Mesendoderm (in vitro differentiated cells): Measurements from ENCODE around the gene BIN1.

Source experiments
- DNase-seq: peaks from one replicate; pipeline ENCODE4 v3.0.0; 2013
- H2AK5ac ChIP-seq: 2 replicates; pipeline ENCODE4 v1.6.1; 2013; ENCODE audit warnings: low read length, inconsistent platforms
- H2BK120ac ChIP-seq: 2 replicates; pipeline ENCODE4 v1.6.1; 2013; ENCODE audit warnings: low read depth, mild to moderate bottlenecking, low read length, moderate library complexity, mixed read lengths
- H2BK15ac ChIP-seq: replicated peaks from 2 replicates; pipeline ENCODE4 v1.6.1; 2013; ENCODE audit warnings: low read depth, mild to moderate bottlenecking, moderate library complexity
- H2BK5ac ChIP-seq: 2 replicates; pipeline ENCODE4 v1.6.1; 2013; ENCODE audit warnings: low read length, inconsistent platforms
- H3K18ac ChIP-seq: 2 replicates; pipeline ENCODE4 v1.6.1; 2013; ENCODE audit warnings: mild to moderate bottlenecking, low read length, mixed read lengths
- H3K23ac ChIP-seq: one replicate; pipeline ENCODE4 v1.6.1; 2013; ENCODE audit warnings: low read length
- H3K27ac ChIP-seq: 2 replicates; pipeline ENCODE4 v1.5.1; 2013; ENCODE audit warnings: low read depth, mild to moderate bottlenecking, inconsistent platforms, low read length, moderate library complexity
- H3K27me3 ChIP-seq: 2 replicates; pipeline ENCODE4 v1.6.1; 2013; ENCODE audit warnings: low read length, control low read depth, mild to moderate bottlenecking, inconsistent platforms; ENCODE audit not compliant: insufficient read depth, poor library complexity
- H3K36me3 ChIP-seq: 2 replicates; pipeline ENCODE4 v1.6.1; 2013; ENCODE audit warnings: low read length, inconsistent platforms; ENCODE audit not compliant: control insufficient read depth, insufficient read depth
- H3K4ac ChIP-seq: one replicate; pipeline ENCODE4 v1.6.1; 2013; ENCODE audit warnings: low read depth, mild to moderate bottlenecking, low read length, moderate library complexity
- H3K4me1 ChIP-seq: 2 replicates; pipeline ENCODE4 v1.6.1; 2013; ENCODE audit warnings: low read depth, low read length, inconsistent platforms; ENCODE audit not compliant: control insufficient read depth
- H3K4me2 ChIP-seq: 2 replicates; pipeline ENCODE4 v1.6.1; 2013; ENCODE audit warnings: low read length
- H3K4me3 ChIP-seq: 2 replicates; pipeline ENCODE4 v1.5.1; 2013; ENCODE audit warnings: mild to moderate bottlenecking, low read length
- H3K56ac ChIP-seq: one replicate; pipeline ENCODE4 v1.6.1; 2013; ENCODE audit warnings: low read length
- H3K79me1 ChIP-seq: 2 replicates; pipeline ENCODE4 v1.6.1; 2013; ENCODE audit warnings: low read length, inconsistent platforms
- H3K79me2 ChIP-seq: 2 replicates; pipeline ENCODE4 v1.6.1; 2013; ENCODE audit warnings: mild to moderate bottlenecking, low read length; ENCODE audit not compliant: control insufficient read depth, insufficient read depth
- H3K9ac ChIP-seq: 2 replicates; pipeline ENCODE4 v1.6.1; 2013; ENCODE audit warnings: low read length, inconsistent platforms
- H4K5ac ChIP-seq: one replicate; pipeline ENCODE4 v1.6.1; 2013; ENCODE audit warnings: low read length
- H4K8ac ChIP-seq: one replicate; pipeline ENCODE4 v1.6.1; 2013; ENCODE audit warnings: low read depth, mild to moderate bottlenecking, control low read depth, low read length, moderate library complexity
- whole genome bisulfite sequencing: extraction: QIAGEN DNeasy Blood & Tissue Kit; methylation state at CpG from one replicate; pipeline ENCODE4 v1.1.7; 2013; ENCODE audit warnings: low lambda C conversion rate, missing lambda C conversion rate; ENCODE audit not compliant: insufficient coverage; ENCODE audit errors: extremely low coverage; 5-methylcytosine and 5-hydroxymethylcytosine counted together

BIN1 gene

DNA sequence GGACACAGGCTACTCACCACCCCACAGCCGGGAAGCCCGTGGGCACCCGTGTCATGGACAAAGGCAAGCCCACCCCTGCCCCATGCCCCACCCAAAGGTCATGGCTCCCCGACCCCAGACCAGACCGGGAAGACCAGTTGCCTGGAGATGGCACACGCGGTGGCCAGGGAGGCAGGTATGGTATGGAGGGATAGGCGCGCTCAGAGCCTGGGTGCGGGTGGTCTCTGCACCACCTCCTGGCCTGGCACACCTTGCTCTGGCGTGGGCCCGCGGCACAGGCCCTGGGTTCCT lies 51.2 kb downstream of the BIN1 start:
- no CpG with 5 or more reads among the region's 13 CpGs for WGBS
- H2AK5ac ChIP-seq: no peak overlapping the region

GRCh38 chr2:127054996-127055785 lies 51.8 kb downstream of the BIN1 start:
- no peak overlapping the region for H2BK15ac ChIP-seq
- no peak overlapping the region for H2BK5ac ChIP-seq
- no peak overlapping the region for H2AK5ac ChIP-seq
- no peak for DNase-seq
- no peaks in the 10 kb centered on the region for H3K79me2 ChIP-seq
- no peak overlapping the region for H3K4me3 ChIP-seq
- no peaks in the 10 kb centered on the region for H3K27me3 ChIP-seq
- no peaks in the 10 kb centered on the region for H3K79me1 ChIP-seq
- H3K4ac ChIP-seq: no peak overlapping the region
- no peak overlapping the region for H4K8ac ChIP-seq
- no peak overlapping the region for H4K5ac ChIP-seq
- H3K27ac ChIP-seq: no peak overlapping the region
- WGBS: no CpG with 5 or more reads among the region's 25 CpGs
- H3K56ac ChIP-seq: no peak overlapping the region
- no peak overlapping the region for H3K4me2 ChIP-seq
- no peak overlapping the region for H3K9ac ChIP-seq
- no peak overlapping the region for H3K18ac ChIP-seq
- no peaks in the 10 kb centered on the region for H3K4me1 ChIP-seq
- H2BK120ac ChIP-seq: no peak overlapping the region
- H3K23ac ChIP-seq: no peak overlapping the region
- H3K36me3 ChIP-seq: no peaks in the 10 kb centered on the region

More for the DNA sequence above, 51.2 kb downstream of the BIN1 start:
- Histone ChIP-seq H3K4me1 (no peaks in the 10 kb centered on the region), H2BK120ac (no peak overlapping the region), H3K18ac (no peak overlapping the region), H3K27me3 (no peaks in the 10 kb centered on the region), H3K56ac (no peak overlapping the region), H3K4me2 (no peak overlapping the region), H2BK15ac (no peak overlapping the region), H3K36me3 (no peaks in the 10 kb centered on the region), H3K79me1 (no peaks in the 10 kb centered on the region), H3K79me2 (no peaks in the 10 kb centered on the region), H4K5ac (no peak overlapping the region), H3K4ac (no peak overlapping the region), H3K4me3 (no peak overlapping the region), H4K8ac (no peak overlapping the region), H3K27ac (no peak overlapping the region), H3K23ac (no peak overlapping the region), H3K9ac (no peak overlapping the region), H2BK5ac (no peak overlapping the region)
- no peak for DNase-seq

DNA sequence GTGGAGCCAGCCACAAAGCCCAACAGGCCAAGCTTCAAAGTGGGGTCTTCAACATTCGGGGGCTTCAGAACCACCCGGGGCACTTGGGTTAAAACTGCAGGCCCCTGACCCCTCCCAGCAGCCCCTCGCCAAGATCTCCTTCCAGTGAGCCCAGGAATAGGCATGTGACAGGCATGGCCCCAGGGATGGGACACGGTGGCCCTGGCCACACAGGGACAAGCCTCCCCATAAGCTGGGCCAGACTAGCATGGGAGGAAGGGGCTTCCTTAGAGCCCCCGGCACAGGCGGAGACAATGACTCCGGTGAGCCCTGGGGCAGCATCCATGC lies 52.4 kb downstream of the BIN1 start:
- H3K79me1 ChIP-seq: no peaks in the 10 kb centered on the region
- H3K18ac ChIP-seq: no peak overlapping the region
- no peak overlapping the region for H3K4me3 ChIP-seq
- H2BK120ac ChIP-seq: no peak overlapping the region
- H3K4me1 ChIP-seq: no peaks in the 10 kb centered on the region
- no peak overlapping the region for H3K4me2 ChIP-seq
- no peak overlapping the region for H3K23ac ChIP-seq
- no CpG with 5 or more reads among the region's 7 CpGs for WGBS
- H4K8ac ChIP-seq: no peak overlapping the region
- H3K36me3 ChIP-seq: no peaks in the 10 kb centered on the region
- H3K56ac ChIP-seq: no peak overlapping the region
- H4K5ac ChIP-seq: no peak overlapping the region
- H3K27ac ChIP-seq: no peak overlapping the region
- no peak overlapping the region for H3K9ac ChIP-seq
- no peak overlapping the region for H2AK5ac ChIP-seq
- no peak overlapping the region for H2BK15ac ChIP-seq
- no peak for DNase-seq
- H3K27me3 ChIP-seq: no peaks in the 10 kb centered on the region
- no peaks in the 10 kb centered on the region for H3K79me2 ChIP-seq
- no peak overlapping the region for H2BK5ac ChIP-seq
- H3K4ac ChIP-seq: no peak overlapping the region

DNA sequence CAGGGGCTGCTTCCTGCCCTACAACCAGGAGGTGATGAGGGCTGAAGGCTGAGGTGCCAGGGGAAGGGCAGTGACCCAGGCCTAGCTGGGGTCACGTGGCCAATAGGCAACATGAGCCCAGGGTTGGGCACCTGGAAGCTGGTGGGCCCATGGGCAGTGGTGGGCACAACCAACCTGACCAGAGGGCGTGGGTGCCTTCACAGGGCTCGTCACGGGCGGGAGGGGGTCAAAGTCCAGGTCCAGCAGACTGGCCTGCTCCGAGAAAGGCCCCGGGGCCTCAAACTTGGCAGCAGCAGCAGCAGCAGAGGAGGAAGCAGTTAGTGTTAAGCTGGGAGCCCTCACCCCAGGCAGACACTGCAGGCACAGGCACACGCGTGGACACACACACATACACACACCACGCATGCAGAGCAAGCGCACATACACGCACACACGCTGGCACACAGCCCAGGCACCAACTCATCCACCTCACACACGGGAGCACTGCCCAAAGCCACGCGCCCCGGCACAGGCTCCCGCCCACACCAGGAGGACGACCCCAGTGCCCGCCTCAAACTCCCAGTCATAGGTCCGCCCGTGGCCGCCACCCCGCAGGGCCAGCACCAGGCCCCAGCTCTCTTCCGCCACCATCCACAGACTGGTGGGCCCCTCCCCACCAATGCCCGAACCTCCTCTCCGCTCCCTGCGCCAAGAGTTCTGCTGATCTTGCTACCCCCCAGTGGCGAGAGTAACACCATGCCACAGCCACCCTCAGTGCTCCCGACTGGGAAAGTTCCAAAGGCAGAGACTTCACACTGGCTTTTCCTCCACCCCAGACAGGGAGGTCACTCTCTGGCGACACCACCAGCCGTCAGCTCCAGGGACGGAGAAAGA lies 53.0 kb downstream of the BIN1 start:
- no peaks in the 10 kb centered on the region for H3K36me3 ChIP-seq
- no peak overlapping the region for H2BK15ac ChIP-seq
- H4K5ac ChIP-seq: no peak overlapping the region
- H3K4me1 ChIP-seq: no peaks in the 10 kb centered on the region
- H3K9ac ChIP-seq: no peak overlapping the region
- no peak overlapping the region for H3K56ac ChIP-seq
- no peaks in the 10 kb centered on the region for H3K79me1 ChIP-seq
- no peak overlapping the region for H2BK5ac ChIP-seq
- no peak overlapping the region for H3K27ac ChIP-seq
- H3K18ac ChIP-seq: no peak overlapping the region
- no peaks in the 10 kb centered on the region for H3K79me2 ChIP-seq
- H2BK120ac ChIP-seq: no peak overlapping the region
- no peaks in the 10 kb centered on the region for H3K27me3 ChIP-seq
- WGBS: no CpG with 5 or more reads among the region's 33 CpGs
- H3K4me3 ChIP-seq: no peak overlapping the region
- no peak overlapping the region for H3K23ac ChIP-seq
- H3K4me2 ChIP-seq: no peak overlapping the region
- H4K8ac ChIP-seq: no peak overlapping the region
- H3K4ac ChIP-seq: no peak overlapping the region
- H2AK5ac ChIP-seq: no peak overlapping the region
- DNase-seq: no peak

- Histone ChIP-seq H3K23ac (no peak overlapping the region), H2AK5ac (no peak overlapping the region), H2BK5ac (no peak overlapping the region), H2BK120ac (no peak overlapping the region), H3K27ac (no peak overlapping the region), H4K5ac (no peak overlapping the region), H3K4me1 (no peaks in the 10 kb centered on the region), H3K27me3 (no peaks in the 10 kb centered on the region), H2BK15ac (no peak overlapping the region), H4K8ac (no peak overlapping the region), H3K56ac (no peak overlapping the region), H3K4me3 (no peak overlapping the region), H3K4ac (no peak overlapping the region), H3K18ac (no peak overlapping the region), H3K4me2 (no peak overlapping the region), H3K79me1 (no peaks in the 10 kb centered on the region), H3K79me2 (no peaks in the 10 kb centered on the region), H3K9ac (no peak overlapping the region), H3K36me3 (no peaks in the 10 kb centered on the region)
- no peak for DNase-seq
- no CpG with 5 or more reads among the region's 19 CpGs for WGBS
Observed at GRCh38 chr2:127052771-127053691, 53.9 kb downstream of the BIN1 start.
